Testis (tissue), 3 donors: ENCODE measurements around the gene DZIP1L. TPM values are rescaled to one million over a fixed set of nuclear protein-coding genes. Genes with fewer than 3 reads are reported as not detected.

Source experiments
- DNase-seq: peaks from one replicate; pipeline ENCODE4 v3.0.0-alpha.2; 2019
- H3K27ac ChIP-seq, 2 donors: fragments of 200-600 bp; sonication (generic); one replicate each; pipeline ENCODE4 v1.5.1; 2019
- H3K27me3 ChIP-seq: fragments of 200-600 bp; sonication (generic); one replicate; pipeline ENCODE4 v1.5.1; 2019
- H3K36me3 ChIP-seq: fragments of 200-600 bp; sonication (generic); one replicate; pipeline ENCODE4 v1.5.1; 2017; ENCODE audit warnings: low read depth; ENCODE audit errors: missing control alignments
- H3K4me1 ChIP-seq: fragments of 200-600 bp; sonication (generic); one replicate; pipeline ENCODE4 v1.5.1; 2019
- H3K4me3 ChIP-seq, 2 donors: fragments of 200-600 bp; sonication (generic); one replicate each; pipeline ENCODE4 v1.5.1; 2017 to 2019
- H3K9me3 ChIP-seq: fragments of 200-600 bp; sonication (generic); one replicate; pipeline ENCODE4 v1.5.1; 2017
- POLR2A ChIP-seq: fragments of 450-650 bp; IDR thresholded peaks from one replicate; pipeline ENCODE4 v1.6.1; 2017; ENCODE audit warnings: antibody characterized with exemption, mild to moderate bottlenecking, moderate library complexity
- WGBS, 2 donors: methylation state at CpG; one replicate each; pipeline ENCODE4 v1.1.5; 2018; 5-methylcytosine and 5-hydroxymethylcytosine counted together
- intact Hi-C: fragments of 100-400 bp; cut with DNase I; formaldehyde crosslinking; loops from one replicate; pipeline ENCODE4 v1.15.1; 2023; ENCODE audit warnings: low total_unique reads
- polyA plus RNA-seq: library from polyadenylated mRNA; stranded (reverse); fragments of 350-450 nt; fragmentation: Illumina TruSeq; extraction: RNeasy Lipid Tissue Mini Kit (QIAGEN cat#74804); gene quantifications from one replicate; pipeline ENCODE4 v1.2.3, GENCODE V29; 2014; ENCODE audit warnings: low read depth, low replicate concordance; ENCODE audit not compliant: insufficient read depth
- total RNA-seq, 2 donors: library from RNA; depleted of rRNA; stranded (reverse); fragments of >200 nt; gene quantifications; one replicate each; pipeline ENCODE4 v1.2.3, GENCODE V29; 2016
- TF ChIP-seq, protein P1 (sequence below), 3 experiments: fragments of 450-650 bp in 2 of 3; fragments of 200-600 bp in 1 of 3; sonication (generic) in 1 of 3; IDR thresholded peaks; one replicate each; pipeline ENCODE4 v1.5.1; 2016 to 2019; ENCODE audit warnings: antibody characterized with exemption in 3 of 3, mild to moderate bottlenecking in 2 of 3, moderate library complexity in 1 of 3

The DZIP1L gene
- total and polyA plus RNA-seq, 3 donors from 2014 or later, result 6.6 to 24.6 (median 22.1) TPM

- Histone ChIP-seq H3K27ac (no peak overlapping the region), H3K36me3 (no peaks in the 10 kb centered on the region), H3K4me3 (no peak overlapping the region), H3K9me3 (no peaks in the 10 kb centered on the region), H3K4me1 (no peaks in the 10 kb centered on the region), H3K27me3 (no peaks in the 10 kb centered on the region)
- DNase-seq, result no peak
- 78% methylated on average over 7 to 8 of the region's 8 CpGs for WGBS, 2 donors
- intact Hi-C loops, result no loop called here
- TF ChIP-seq POLR2A, result no peak
- TF ChIP-seq, protein P1, sequence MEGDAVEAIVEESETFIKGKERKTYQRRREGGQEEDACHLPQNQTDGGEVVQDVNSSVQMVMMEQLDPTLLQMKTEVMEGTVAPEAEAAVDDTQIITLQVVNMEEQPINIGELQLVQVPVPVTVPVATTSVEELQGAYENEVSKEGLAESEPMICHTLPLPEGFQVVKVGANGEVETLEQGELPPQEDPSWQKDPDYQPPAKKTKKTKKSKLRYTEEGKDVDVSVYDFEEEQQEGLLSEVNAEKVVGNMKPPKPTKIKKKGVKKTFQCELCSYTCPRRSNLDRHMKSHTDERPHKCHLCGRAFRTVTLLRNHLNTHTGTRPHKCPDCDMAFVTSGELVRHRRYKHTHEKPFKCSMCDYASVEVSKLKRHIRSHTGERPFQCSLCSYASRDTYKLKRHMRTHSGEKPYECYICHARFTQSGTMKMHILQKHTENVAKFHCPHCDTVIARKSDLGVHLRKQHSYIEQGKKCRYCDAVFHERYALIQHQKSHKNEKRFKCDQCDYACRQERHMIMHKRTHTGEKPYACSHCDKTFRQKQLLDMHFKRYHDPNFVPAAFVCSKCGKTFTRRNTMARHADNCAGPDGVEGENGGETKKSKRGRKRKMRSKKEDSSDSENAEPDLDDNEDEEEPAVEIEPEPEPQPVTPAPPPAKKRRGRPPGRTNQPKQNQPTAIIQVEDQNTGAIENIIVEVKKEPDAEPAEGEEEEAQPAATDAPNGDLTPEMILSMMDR (IDR thresholded peaks at IDR 0.05), result no peak
Measured at GRCh38 chr3:138068046-138068445, 47.4 kb downstream of the DZIP1L start.

DNA sequence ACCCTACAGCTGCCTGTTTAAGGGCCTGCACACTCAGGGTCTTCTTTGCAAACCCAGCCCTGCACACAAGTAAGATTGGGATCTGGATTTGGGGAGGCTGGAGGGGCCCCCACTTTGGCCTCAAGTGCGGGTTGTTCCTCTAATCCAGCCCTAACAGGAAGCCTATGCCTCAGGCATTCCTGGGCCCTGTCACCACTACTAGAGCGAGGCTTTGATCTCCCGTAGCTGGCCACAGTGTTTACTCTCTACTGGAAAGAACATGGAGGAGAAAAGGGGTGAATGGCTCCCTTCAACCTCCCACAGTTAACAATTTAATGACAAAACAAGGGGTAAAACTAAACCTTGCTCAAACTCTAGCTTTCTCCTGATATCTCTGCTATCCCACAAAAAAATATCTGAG, 48.4 kb downstream of the DZIP1L start:
- no peaks in the 10 kb centered on the region for H3K27me3 ChIP-seq
- H3K36me3 ChIP-seq, result no peaks in the 10 kb centered on the region
- H3K4me3 ChIP-seq, result no peak overlapping the region
- intact Hi-C loops, result no loop called here
- no peak overlapping the region for H3K27ac ChIP-seq
- TF ChIP-seq POLR2A, result no peak
- TF ChIP-seq, protein P1 (IDR thresholded peaks at IDR 0.05), result no peak
- no peak for DNase-seq
- no peaks in the 10 kb centered on the region for H3K9me3 ChIP-seq
- H3K4me1 ChIP-seq, result no peaks in the 10 kb centered on the region
- 97% methylated on average over 3 of the region's 3 CpGs for WGBS, 2 donors

GRCh38 chr3:138066383-138066782, 49.0 kb downstream of the DZIP1L start:
- WGBS, 2 donors, result 91 to 92% methylated on average over 8 of the region's 8 CpGs
- H3K27ac ChIP-seq, result no peak overlapping the region
- H3K4me1 ChIP-seq, result no peaks in the 10 kb centered on the region
- H3K4me3 ChIP-seq, result no peak overlapping the region
- H3K36me3 ChIP-seq, result no peaks in the 10 kb centered on the region
- no peaks in the 10 kb centered on the region for H3K27me3 ChIP-seq
- DNase-seq, result no peak
- no peaks in the 10 kb centered on the region for H3K9me3 ChIP-seq
- intact Hi-C loops, result no loop called here
- TF ChIP-seq, protein P1 (IDR thresholded peaks at IDR 0.05), result no peak
- TF ChIP-seq POLR2A, result no peak

- WGBS, 2 donors, result 86 to 92% methylated on average over 2 of the region's 2 CpGs
- intact Hi-C loops, result no loop called here
Measured at GRCh38 chr3:138065949-138066348, 49.5 kb downstream of the DZIP1L start.

GRCh38 chr3:138063416-138063815, 52.0 kb downstream of the DZIP1L start:
- intact Hi-C loops, result no loop called here
- DNase-seq, result no peak
- WGBS, 2 donors, result 64 to 71% methylated on average over 3 to 4 of the region's 4 CpGs
- Histone ChIP-seq H3K36me3 (no peaks in the 10 kb centered on the region), H3K4me3 (no peak overlapping the region), H3K4me1 (peaks cover 3% of the 10 kb centered on the region), H3K27me3 (no peaks in the 10 kb centered on the region), H3K27ac (no peak overlapping the region), H3K9me3 (no peaks in the 10 kb centered on the region)
- no peak for TF ChIP-seq POLR2A
- TF ChIP-seq, protein P1 (IDR thresholded peaks at IDR 0.05), result no peak

More at GRCh38 chr3:138065949-138066348, 49.5 kb downstream of the DZIP1L start:
- TF ChIP-seq, protein P1 (IDR thresholded peaks at IDR 0.05), result no peak
- no peak for TF ChIP-seq POLR2A
- H3K9me3 ChIP-seq, result no peaks in the 10 kb centered on the region
- H3K36me3 ChIP-seq, result no peaks in the 10 kb centered on the region
- H3K4me3 ChIP-seq, result no peak overlapping the region
- no peak for DNase-seq
- H3K27me3 ChIP-seq, result no peaks in the 10 kb centered on the region
- no peak overlapping the region for H3K27ac ChIP-seq
- H3K4me1 ChIP-seq, result no peaks in the 10 kb centered on the region
